ENCODE data around the gene IFT57. TPM values are rescaled to one million over a fixed set of nuclear protein-coding genes. Genes with fewer than 3 reads are reported as not detected.

Gene IFT57
- polyA plus RNA-seq, 1 of the 3 experiments (the other 2 are of a cell fraction): 81.6 TPM

- TF ChIP-seq IRF3 (IDR thresholded peaks at IDR 0.05; ENCODE audit: low read depth, low read length) (no peak), EZH2phosphoT487 (IDR thresholded peaks at IDR 0.05; ENCODE audit: borderline replicate concordance, low read depth) (no peak), POLR2AphosphoS5 (IDR thresholded peaks at IDR 0.05; ENCODE audit: low read depth, low read length) (no peak)
Observed at GRCh38 chr3:108183971-108184370, 38.3 kb downstream of the IFT57 start (continued).

- no peak for DNase-seq
- Histone ChIP-seq H3K4me3 (ENCODE audit: low read depth in 2 of 2, low read length in 1 of 2) (no peak overlapping the region), H3F3A (replicated peaks; ENCODE audit: insufficient read depth) (peaks cover 15% of the 10 kb centered on the region), H3K4me2 (no peak overlapping the region), H3K27ac (ENCODE audit: low read depth in 2 of 2, low read length in 1 of 2) (no peak overlapping the region), H3K4me1 (ENCODE audit: control insufficient read depth in 1 of 2, insufficient read depth in 2 of 2, low read depth in 1 of 2, low read length in 1 of 2) (peaks cover 0 to 6% of the 10 kb centered on the region in 2 experiments; a peak in 2 of 4 replicates), H4K20me1 (ENCODE audit: insufficient read depth) (no peaks in the 10 kb centered on the region), H3K36me3 (replicated peaks in 1 of 2; ENCODE audit: control insufficient read depth in 1 of 2, insufficient read depth in 2 of 2, low read length in 1 of 2) (peaks cover 12 to 15% of the 10 kb centered on the region in 2 experiments), H3K9me2 (no peaks in the 10 kb centered on the region), H3K9ac (no peak overlapping the region), H3K9me3 (no peaks in the 10 kb centered on the region), H3K27me3 (ENCODE audit: insufficient read depth) (no peaks in the 10 kb centered on the region), H3K79me2 (ENCODE audit: insufficient read depth) (no peaks in the 10 kb centered on the region), H2AFZ (ENCODE audit: low read depth) (no peak overlapping the region)
- no peak for TF ChIP-seq NFIC (IDR thresholded peaks at IDR 0.05; ENCODE audit: borderline replicate concordance)
- no peak for TF ChIP-seq REST (IDR thresholded peaks at IDR 0.05; ENCODE audit: low read depth, low read length)
- TF ChIP-seq MAX (IDR thresholded peaks at IDR 0.05; ENCODE audit: low read depth): no peak
- no peak for TF ChIP-seq GATA2 (CRISPR knock-in tag; IDR thresholded peaks at IDR 0.05)
- no peak for TF ChIP-seq EZH2phosphoT487 (IDR thresholded peaks at IDR 0.05; ENCODE audit: borderline replicate concordance, low read depth)
- no peak for TF ChIP-seq RXRA (IDR thresholded peaks at IDR 0.05; ENCODE audit: borderline replicate concordance, low read depth)
- no peak for TF ChIP-seq JUND (IDR thresholded peaks at IDR 0.05)
- no peak for TF ChIP-seq CHD2 (IDR thresholded peaks at IDR 0.05; ENCODE audit: low read length, partially characterized antibody)
- no peak for TF ChIP-seq IRF3 (IDR thresholded peaks at IDR 0.05; ENCODE audit: low read depth, low read length)
- no peak for TF ChIP-seq RFX5 (IDR thresholded peaks at IDR 0.05; ENCODE audit: low read length)
- no peak for TF ChIP-seq ELF1 (IDR thresholded peaks at IDR 0.05)
- no peak for TF ChIP-seq POLR2AphosphoS5 (IDR thresholded peaks at IDR 0.05; ENCODE audit: low read depth, low read length)
- no peak for TF ChIP-seq YY1 (IDR thresholded peaks at IDR 0.05; ENCODE audit: low read depth)
- TF ChIP-seq RAD21 (IDR thresholded peaks at IDR 0.05; ENCODE audit: low read length): no peak
- TF ChIP-seq FOXJ3 (CRISPR knock-in tag; IDR thresholded peaks at IDR 0.05): no peak
- 100% methylated on average over 1 of the region's 1 CpG for WGBS (ENCODE audit: low lambda C conversion rate)
- CTCF ChIA-PET: no interaction called here
- POLR2A ChIA-PET: no interaction called here
Observed at GRCh38 chr3:108183181-108183580, 39.0 kb downstream of the IFT57 start.

Data from SK-N-SH (cell line).